HepG2 (cell line): ENCODE measurements around the gene BAHD1. TPM values are rescaled to one million over a fixed set of nuclear protein-coding genes. Genes with fewer than 3 reads are reported as not detected.

Experiments
- CCDC6 ChIP-seq: sonication (generic); formaldehyde crosslinking; IDR thresholded peaks from 2 replicates; pipeline ENCODE4 v1.8.1; 2022; ENCODE audit warnings: mild to moderate bottlenecking, missing genetic modification reagents, moderate library complexity
- HOXD1 ChIP-seq: sonication (generic); formaldehyde crosslinking; IDR thresholded peaks from 2 replicates; pipeline ENCODE4 v1.5.0; 2020; ENCODE audit warnings: missing genetic modification reagents
- NR2F2 ChIP-seq: IDR thresholded peaks from 2 replicates; pipeline ENCODE4 v1.6.1; 2012; ENCODE audit warnings: low read depth, inconsistent platforms, borderline replicate concordance
- PATZ1 ChIP-seq: sonication (generic); formaldehyde crosslinking; IDR thresholded peaks from 2 replicates; pipeline ENCODE4 v1.4.0; 2020; ENCODE audit warnings: missing genetic modification reagents
- PRDM10 ChIP-seq: sonication (generic); formaldehyde crosslinking; IDR thresholded peaks from 2 replicates; pipeline ENCODE4 v1.4.0; 2020; ENCODE audit warnings: low read depth, missing genetic modification reagents
- SCMH1 ChIP-seq: sonication (generic); formaldehyde crosslinking; IDR thresholded peaks from 2 replicates; pipeline ENCODE4 v1.9.0; 2021; ENCODE audit warnings: missing genetic modification reagents, mild to moderate bottlenecking, borderline replicate concordance
- SMARCC2 ChIP-seq: fragments of 450-650 bp; IDR thresholded peaks from 2 replicates; pipeline ENCODE4 v1.6.1; 2017; ENCODE audit warnings: antibody characterized with exemption, mild to moderate bottlenecking
- SRF ChIP-seq: IDR thresholded peaks from 2 replicates; pipeline ENCODE4 v1.6.1; 2011; ENCODE audit warnings: mild to moderate bottlenecking, low read depth, low read length, moderate library complexity
- TBP ChIP-seq: sonication (generic); formaldehyde crosslinking; IDR thresholded peaks from 2 replicates; pipeline ENCODE4 v1.5.0; 2020; ENCODE audit warnings: missing genetic modification reagents
- YEATS2 ChIP-seq: sonication (generic); formaldehyde crosslinking; IDR thresholded peaks from 2 replicates; pipeline ENCODE4 v1.4.0; 2020; ENCODE audit warnings: missing genetic modification reagents, borderline replicate concordance
- ZNF337 ChIP-seq: sonication (generic); formaldehyde crosslinking; IDR thresholded peaks from 2 replicates; pipeline ENCODE4 v1.5.1; 2020; ENCODE audit warnings: missing genetic modification reagents, low read depth, mild to moderate bottlenecking, borderline replicate concordance
- polyA plus RNA-seq, 8 experiments: library from polyadenylated mRNA; depleted of rRNA in 3 of 8; stranded (reverse) in 7 of 8; unstranded in 1 of 8; fragments of >200 nt; fragmentation: Illumina TruSeq in 4 of 8; extraction: Trizol in 4 of 8; gene quantifications; 2 replicates each; pipeline versions ENCODE4 v1.2.1 to v1.2.3, GENCODE V29; 2011 to 2016; ENCODE audit warnings: low read depth in 4 of 8, missing spikeins in 1 of 8, mixed read lengths in 1 of 8; ENCODE audit not compliant: insufficient read depth in 1 of 8
- total RNA-seq, 5 experiments: library from RNA; depleted of rRNA; stranded (reverse); fragments of >200 nt; fragmentation: Illumina TruSeq; extraction: Trizol; gene quantifications; 2 replicates each; pipeline ENCODE4 v1.2.3, GENCODE V29; 2016; ENCODE audit warnings: low read depth in 1 of 5
- TF ChIP-seq, protein P1 (sequence below): sonication (generic); formaldehyde crosslinking; IDR thresholded peaks from 2 replicates; pipeline ENCODE4 v1.5.0; 2020; ENCODE audit warnings: mild to moderate bottlenecking, missing genetic modification reagents, borderline replicate concordance
- TF ChIP-seq, protein P2 (sequence below): sonication (generic); formaldehyde crosslinking; IDR thresholded peaks from 2 replicates; pipeline ENCODE4 v1.4.0; 2020; ENCODE audit warnings: missing genetic modification reagents, borderline replicate concordance

The BAHD1 gene
- total and polyA plus RNA-seq, 2 of the 13 experiments (the other 11 are each of a cell fraction or from before 2014, with no cell fraction given), result 3.3 to 8.7 TPM

DNA sequence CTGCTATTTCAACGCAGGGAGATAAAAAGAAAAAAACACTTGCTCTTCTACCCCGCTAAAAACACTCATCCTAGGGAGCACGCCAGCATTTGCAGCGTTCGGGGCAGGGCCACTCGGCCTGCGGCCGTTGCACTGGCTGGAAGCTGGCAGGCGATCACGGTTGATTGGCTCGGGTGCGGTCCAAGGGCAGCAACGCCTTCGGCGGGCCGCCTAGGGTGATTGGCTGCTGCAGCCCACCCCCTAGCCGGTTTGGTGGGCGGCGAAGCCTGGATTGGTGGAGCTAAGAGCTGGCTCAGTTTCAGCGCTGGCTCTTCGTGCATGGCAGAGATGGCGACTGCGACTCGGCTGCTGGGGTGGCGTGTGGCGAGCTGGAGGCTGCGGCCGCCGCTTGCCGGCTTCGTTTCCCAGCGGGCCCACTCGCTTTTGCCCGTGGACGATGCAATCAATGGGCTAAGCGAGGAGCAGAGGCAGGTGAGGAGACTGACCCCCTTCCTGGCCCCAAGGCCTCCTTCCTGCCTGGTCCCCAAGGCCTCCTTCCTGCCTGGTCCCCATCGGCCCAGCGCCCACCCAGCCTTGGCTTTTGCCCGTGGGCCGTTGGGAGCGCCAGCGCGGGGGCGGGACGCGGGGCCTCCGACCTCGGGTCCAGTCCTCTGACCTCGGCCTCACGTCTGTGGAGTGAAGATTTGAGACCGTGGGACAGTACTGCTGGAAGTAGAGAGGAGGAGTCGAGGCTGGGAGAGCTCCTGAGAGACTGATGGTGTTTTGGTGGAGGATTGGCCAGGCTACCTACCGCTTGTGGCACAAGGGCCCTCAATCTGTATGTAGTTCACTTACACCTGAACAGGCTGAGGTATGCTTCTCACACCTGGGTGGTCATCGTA lies 35.0 kb upstream of the BAHD1 start, which contains the start of gene IVD (continued):
- TF ChIP-seq, protein P1, sequence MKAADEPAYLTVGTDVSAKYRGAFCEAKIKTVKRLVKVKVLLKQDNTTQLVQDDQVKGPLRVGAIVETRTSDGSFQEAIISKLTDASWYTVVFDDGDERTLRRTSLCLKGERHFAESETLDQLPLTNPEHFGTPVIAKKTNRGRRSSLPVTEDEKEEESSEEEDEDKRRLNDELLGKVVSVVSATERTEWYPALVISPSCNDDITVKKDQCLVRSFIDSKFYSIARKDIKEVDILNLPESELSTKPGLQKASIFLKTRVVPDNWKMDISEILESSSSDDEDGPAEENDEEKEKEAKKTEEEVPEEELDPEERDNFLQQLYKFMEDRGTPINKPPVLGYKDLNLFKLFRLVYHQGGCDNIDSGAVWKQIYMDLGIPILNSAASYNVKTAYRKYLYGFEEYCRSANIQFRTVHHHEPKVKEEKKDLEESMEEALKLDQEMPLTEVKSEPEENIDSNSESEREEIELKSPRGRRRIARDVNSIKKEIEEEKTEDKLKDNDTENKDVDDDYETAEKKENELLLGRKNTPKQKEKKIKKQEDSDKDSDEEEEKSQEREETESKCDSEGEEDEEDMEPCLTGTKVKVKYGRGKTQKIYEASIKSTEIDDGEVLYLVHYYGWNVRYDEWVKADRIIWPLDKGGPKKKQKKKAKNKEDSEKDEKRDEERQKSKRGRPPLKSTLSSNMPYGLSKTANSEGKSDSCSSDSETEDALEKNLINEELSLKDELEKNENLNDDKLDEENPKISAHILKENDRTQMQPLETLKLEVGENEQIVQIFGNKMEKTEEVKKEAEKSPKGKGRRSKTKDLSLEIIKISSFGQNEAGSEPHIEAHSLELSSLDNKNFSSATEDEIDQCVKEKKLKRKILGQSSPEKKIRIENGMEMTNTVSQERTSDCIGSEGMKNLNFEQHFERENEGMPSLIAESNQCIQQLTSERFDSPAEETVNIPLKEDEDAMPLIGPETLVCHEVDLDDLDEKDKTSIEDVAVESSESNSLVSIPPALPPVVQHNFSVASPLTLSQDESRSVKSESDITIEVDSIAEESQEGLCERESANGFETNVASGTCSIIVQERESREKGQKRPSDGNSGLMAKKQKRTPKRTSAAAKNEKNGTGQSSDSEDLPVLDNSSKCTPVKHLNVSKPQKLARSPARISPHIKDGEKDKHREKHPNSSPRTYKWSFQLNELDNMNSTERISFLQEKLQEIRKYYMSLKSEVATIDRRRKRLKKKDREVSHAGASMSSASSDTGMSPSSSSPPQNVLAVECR (CRISPR knock-in tag), result peak; percentile 94
- no peak for TF ChIP-seq TBP (CRISPR knock-in tag)
- no peak; the same call in none of the 2 replicates for TF ChIP-seq PATZ1
- TF ChIP-seq, protein P2, sequence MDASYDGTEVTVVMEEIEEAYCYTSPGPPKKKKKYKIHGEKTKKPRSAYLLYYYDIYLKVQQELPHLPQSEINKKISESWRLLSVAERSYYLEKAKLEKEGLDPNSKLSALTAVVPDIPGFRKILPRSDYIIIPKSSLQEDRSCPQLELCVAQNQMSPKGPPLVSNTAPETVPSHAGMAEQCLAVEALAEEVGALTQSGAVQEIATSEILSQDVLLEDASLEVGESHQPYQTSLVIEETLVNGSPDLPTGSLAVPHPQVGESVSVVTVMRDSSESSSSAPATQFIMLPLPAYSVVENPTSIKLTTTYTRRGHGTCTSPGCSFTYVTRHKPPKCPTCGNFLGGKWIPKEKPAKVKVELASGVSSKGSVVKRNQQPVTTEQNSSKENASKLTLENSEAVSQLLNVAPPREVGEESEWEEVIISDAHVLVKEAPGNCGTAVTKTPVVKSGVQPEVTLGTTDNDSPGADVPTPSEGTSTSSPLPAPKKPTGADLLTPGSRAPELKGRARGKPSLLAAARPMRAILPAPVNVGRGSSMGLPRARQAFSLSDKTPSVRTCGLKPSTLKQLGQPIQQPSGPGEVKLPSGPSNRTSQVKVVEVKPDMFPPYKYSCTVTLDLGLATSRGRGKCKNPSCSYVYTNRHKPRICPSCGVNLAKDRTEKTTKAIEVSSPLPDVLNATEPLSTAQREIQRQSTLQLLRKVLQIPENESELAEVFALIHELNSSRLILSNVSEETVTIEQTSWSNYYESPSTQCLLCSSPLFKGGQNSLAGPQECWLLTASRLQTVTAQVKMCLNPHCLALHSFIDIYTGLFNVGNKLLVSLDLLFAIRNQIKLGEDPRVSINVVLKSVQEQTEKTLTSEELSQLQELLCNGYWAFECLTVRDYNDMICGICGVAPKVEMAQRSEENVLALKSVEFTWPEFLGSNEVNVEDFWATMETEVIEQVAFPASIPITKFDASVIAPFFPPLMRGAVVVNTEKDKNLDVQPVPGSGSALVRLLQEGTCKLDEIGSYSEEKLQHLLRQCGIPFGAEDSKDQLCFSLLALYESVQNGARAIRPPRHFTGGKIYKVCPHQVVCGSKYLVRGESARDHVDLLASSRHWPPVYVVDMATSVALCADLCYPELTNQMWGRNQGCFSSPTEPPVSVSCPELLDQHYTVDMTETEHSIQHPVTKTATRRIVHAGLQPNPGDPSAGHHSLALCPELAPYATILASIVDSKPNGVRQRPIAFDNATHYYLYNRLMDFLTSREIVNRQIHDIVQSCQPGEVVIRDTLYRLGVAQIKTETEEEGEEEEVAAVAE (CRISPR knock-in tag), result 0 out of 2 replicates have a peak, but pooled peaks have one; percentile 23
- no peak; the same call in 1 of the 2 replicates for TF ChIP-seq HOXD1
- peak; percentile 65 for TF ChIP-seq YEATS2 (CRISPR knock-in tag)
- TF ChIP-seq ZNF337 (CRISPR knock-in tag), result peak; percentile 62; the same call in 1 of the 2 replicates
- TF ChIP-seq PRDM10 (CRISPR knock-in tag), result 0 out of 2 replicates have a peak, but pooled peaks have one; percentile 31
- no peak for TF ChIP-seq SCMH1 (CRISPR knock-in tag)
- no peak for TF ChIP-seq SMARCC2
- peak; percentile 62; the same call in 1 of the 2 replicates for TF ChIP-seq CCDC6 (CRISPR knock-in tag)
- no peak for TF ChIP-seq SRF
- TF ChIP-seq NR2F2, result no peak
